HCT116 (cell line): ENCODE results near the gene TLK2. TPM values are rescaled to one million over a fixed set of nuclear protein-coding genes. Genes with fewer than 3 reads are reported as not detected.

Source experiments
- ATAC-seq: fragments of 200-7000 bp; cut with Tn5 transposase; 2 replicates; pipeline ENCODE4 v1.9.1; 2020; ENCODE audit warnings: mild to moderate bottlenecking, moderate library complexity
- BruUV-seq: library from RNA; stranded (reverse); fragments of 400-500 nt; replicated peaks from 2 replicates; lab custom pipeline; 2021; lab: Mats Ljungman, UMichigan
- CTCF ChIA-PET: fragments of 300-600 bp; sonication (Branson Sonifier 250); formaldehyde crosslinking; loops from one replicate; lab custom pipeline; 2021; ENCODE audit warnings: antibody characterized with exemption; lab: Charles Lee
- POLR2A ChIA-PET: fragments of 300-600, 350-600 bp; sonication (Branson Sonifier 250); formaldehyde crosslinking; loops from one replicate; lab custom pipeline; 2021; ENCODE audit warnings: antibody characterized with exemption; lab: Charles Lee
- RAD21 ChIA-PET, 2 experiments: fragments of 300-600 bp; sonication (Branson Sonifier 250); formaldehyde crosslinking; loops; one replicate each; lab custom pipeline; 2023; ENCODE audit warnings: low total read pairs in 2 of 2; ENCODE audit not compliant: uncharacterized antibody in 2 of 2, unreplicated experiment in 2 of 2, low non-redundant PET in 1 of 2; lab: Charles Lee
- DNase-seq: peaks from one replicate; pipeline ENCODE4 v3.0.0-alpha.2; 2010; ENCODE audit warnings: low read depth, low spot score
- H2AFZ ChIP-seq: fragments of 200-600 bp; shearing (Covaris generic), sonication (generic); 2 replicates; pipeline ENCODE4 v1.6.1; 2017; ENCODE audit warnings: low read depth, mixed run types, mixed read lengths, antibody characterized with exemption, low read length; ENCODE audit not compliant: poor library complexity, severe bottlenecking
- H3K27ac ChIP-seq: 2 replicates; pipeline ENCODE4 v1.5.1; 2012; ENCODE audit warnings: low read depth, low read length
- H3K27me3 ChIP-seq: fragments of 200-600 bp; sonication (generic); 2 replicates; pipeline ENCODE4 v1.6.1; 2016; ENCODE audit warnings: mixed run types, low read length, mixed read lengths; ENCODE audit not compliant: insufficient read depth
- H3K36me3 ChIP-seq, 2 experiments: fragments of 200-500 bp in 1 of 2; fragments of 200-600 bp in 1 of 2; sonication (Bioruptor generic) in 1 of 2; sonication (generic) in 1 of 2; 2 replicates each; pipeline versions ENCODE4 v1.5.1 to v1.6.1; 2014 to 2016; ENCODE audit warnings: low read length in 2 of 2, inconsistent platforms in 1 of 2, mixed read lengths in 1 of 2, mixed run types in 1 of 2; ENCODE audit not compliant: insufficient read depth in 2 of 2, control insufficient read depth in 1 of 2
- H3K4me1 ChIP-seq, 2 experiments: fragments of 200-600 bp in 1 of 2; sonication (generic) in 1 of 2; 2 replicates each; pipeline versions ENCODE4 v1.5.1 to v1.6.1; 2012 to 2017; ENCODE audit warnings: low read length in 2 of 2, inconsistent platforms in 1 of 2, mild to moderate bottlenecking in 1 of 2, mixed read lengths in 1 of 2, mixed run types in 1 of 2, moderate library complexity in 1 of 2; ENCODE audit not compliant: insufficient read depth in 2 of 2, control insufficient read depth in 1 of 2
- H3K4me2 ChIP-seq: fragments of 200-600 bp; sonication (generic); 2 replicates; pipeline ENCODE4 v1.6.1; 2017; ENCODE audit warnings: mixed run types, low read length, mixed read lengths
- H3K4me3 ChIP-seq, 2 experiments: fragments of 200-600 bp in 1 of 2; sonication (generic) in 1 of 2; replicated peaks in 1 of 2; 2 replicates each; pipeline ENCODE4 v1.5.1; 2011 to 2016; ENCODE audit warnings: low read length in 2 of 2, control low read depth in 1 of 2, low read depth in 1 of 2, mild to moderate bottlenecking in 1 of 2, mixed read lengths in 1 of 2, mixed run types in 1 of 2
- H3K79me2 ChIP-seq: fragments of 200-600 bp; sonication (generic); 2 replicates; pipeline ENCODE4 v1.6.1; 2017; ENCODE audit warnings: mild to moderate bottlenecking, mixed run types, low read length, moderate library complexity, mixed read lengths; ENCODE audit not compliant: insufficient read depth
- H3K9ac ChIP-seq: fragments of 200-600 bp; sonication (generic); 2 replicates; pipeline ENCODE4 v1.6.1; 2016; ENCODE audit warnings: low read length, mixed read lengths
- H3K9me2 ChIP-seq: fragments of 200-600 bp; sonication (generic), shearing (Covaris generic); 2 replicates; pipeline ENCODE4 v1.6.1; 2017; ENCODE audit warnings: mixed run types, mild to moderate bottlenecking, moderate library complexity; ENCODE audit not compliant: insufficient read depth
- H3K9me3 ChIP-seq, 2 experiments: fragments of 200-500 bp in 1 of 2; fragments of 200-600 bp in 1 of 2; sonication (Bioruptor generic) in 1 of 2; sonication (generic) in 1 of 2; 2 replicates each; pipeline ENCODE4 v1.6.1; 2014 to 2017; ENCODE audit warnings: low read length in 2 of 2, mixed read lengths in 2 of 2, inconsistent platforms in 1 of 2, low read depth in 1 of 2, mild to moderate bottlenecking in 1 of 2, mixed run types in 1 of 2, moderate library complexity in 1 of 2; ENCODE audit not compliant: control insufficient read depth in 1 of 2, insufficient read depth in 1 of 2
- H4K20me1 ChIP-seq: fragments of 200-600 bp; sonication (generic), shearing (Covaris generic); 2 replicates; pipeline ENCODE4 v1.6.1; 2017; ENCODE audit warnings: mixed run types, mild to moderate bottlenecking, moderate library complexity; ENCODE audit not compliant: insufficient read depth
- EGR1 ChIP-seq: IDR thresholded peaks from 2 replicates; pipeline ENCODE4 v1.6.1; 2012; ENCODE audit warnings: low read depth
- ELF1 ChIP-seq: IDR thresholded peaks from 2 replicates; pipeline ENCODE4 v1.6.1; 2012; ENCODE audit warnings: low read depth, borderline replicate concordance
- EZH2phosphoT487 ChIP-seq: fragments of 200-600 bp; IDR thresholded peaks from 2 replicates; pipeline ENCODE4 v1.6.1; 2018; ENCODE audit warnings: antibody characterized with exemption, borderline replicate concordance
- FOSL1 ChIP-seq: IDR thresholded peaks from 2 replicates; pipeline ENCODE4 v1.6.1; 2012; ENCODE audit warnings: low read depth
- POLR2A ChIP-seq: IDR thresholded peaks from 2 replicates; pipeline ENCODE4 v1.7.0; 2011; ENCODE audit warnings: borderline replicate concordance; ENCODE audit not compliant: insufficient read depth, insufficient read length; ENCODE audit errors: extremely low read depth
- POLR2AphosphoS5 ChIP-seq: IDR thresholded peaks from 2 replicates; pipeline ENCODE4 v1.6.1; 2011; ENCODE audit warnings: mild to moderate bottlenecking, low read depth, low read length, moderate library complexity
- RAD21 ChIP-seq: IDR thresholded peaks from 2 replicates; pipeline ENCODE4 v1.6.1; 2012; ENCODE audit warnings: low read depth, mild to moderate bottlenecking
- SIN3A ChIP-seq: IDR thresholded peaks from 2 replicates; pipeline ENCODE4 v1.6.1; 2012; ENCODE audit warnings: low read depth
- SP1 ChIP-seq: IDR thresholded peaks from 2 replicates; pipeline ENCODE4 v1.6.1; 2012; ENCODE audit warnings: low read depth
- SRF ChIP-seq: IDR thresholded peaks from 2 replicates; pipeline ENCODE4 v1.6.1; 2012; ENCODE audit warnings: low read depth
- TCF7L2 ChIP-seq: IDR thresholded peaks from 2 replicates; pipeline ENCODE4 v1.7.0; 2011; ENCODE audit warnings: borderline replicate concordance, inconsistent platforms; ENCODE audit not compliant: insufficient read depth, insufficient read length; ENCODE audit errors: extremely low read depth
- YY1 ChIP-seq: IDR thresholded peaks from 2 replicates; pipeline ENCODE4 v1.6.1; 2011; ENCODE audit warnings: low read length, low read depth, moderate library complexity, mild to moderate bottlenecking; ENCODE audit not compliant: insufficient replicate concordance; ENCODE audit errors: extremely low read depth
- ZFX ChIP-seq: fragments of 450-650 bp; IDR thresholded peaks from 2 replicates; pipeline ENCODE4 v1.6.1; 2017
- ZNF274 ChIP-seq: fragments of 200-500 bp; sonication (Bioruptor generic); IDR thresholded peaks from 2 replicates; pipeline ENCODE4 v1.6.1; 2014; ENCODE audit warnings: mild to moderate bottlenecking, low read depth, low read length, inconsistent platforms
- intact Hi-C: fragments of 100-400 bp; cut with micrococcal nuclease; formaldehyde crosslinking; loops from 2 replicates; pipeline ENCODE4 v1.10.0; 2022
- total RNA-seq: library from RNA; stranded (reverse); gene quantifications from one replicate; pipeline ENCODE4 v1.2.1, GENCODE V29; 2021; ENCODE audit not compliant: unreplicated experiment
- TF ChIP-seq, protein P1 (sequence below), 3 experiments: fragments of 200-600 bp in 1 of 3; sonication (generic) in 1 of 3; IDR thresholded peaks in 2 of 3; conservative IDR thresholded peaks in 1 of 3; 2 replicates each; pipeline ENCODE4 v1.5.1; 2012 to 2017; ENCODE audit warnings: low read depth in 2 of 3, low read length in 2 of 3, antibody characterized with exemption in 1 of 3, borderline replicate concordance in 1 of 3, control low read depth in 1 of 3, mild to moderate bottlenecking in 1 of 3, mixed read lengths in 1 of 3, mixed run types in 1 of 3, moderate library complexity in 1 of 3; ENCODE audit not compliant: insufficient read depth in 1 of 3
- TF ChIP-seq, protein P2 (sequence below): IDR thresholded peaks from 2 replicates; pipeline ENCODE4 v1.6.1; 2011; ENCODE audit warnings: mild to moderate bottlenecking, low read length, moderate library complexity; ENCODE audit not compliant: insufficient replicate concordance; ENCODE audit errors: extremely low read depth
- TF ChIP-seq, protein P3 (sequence below): IDR thresholded peaks from 2 replicates; pipeline ENCODE4 v1.6.1; 2012; ENCODE audit warnings: low read depth

Gene TLK2
- total RNA-seq, 1 experiment from 2014 or later, result 56.6 TPM

DNA sequence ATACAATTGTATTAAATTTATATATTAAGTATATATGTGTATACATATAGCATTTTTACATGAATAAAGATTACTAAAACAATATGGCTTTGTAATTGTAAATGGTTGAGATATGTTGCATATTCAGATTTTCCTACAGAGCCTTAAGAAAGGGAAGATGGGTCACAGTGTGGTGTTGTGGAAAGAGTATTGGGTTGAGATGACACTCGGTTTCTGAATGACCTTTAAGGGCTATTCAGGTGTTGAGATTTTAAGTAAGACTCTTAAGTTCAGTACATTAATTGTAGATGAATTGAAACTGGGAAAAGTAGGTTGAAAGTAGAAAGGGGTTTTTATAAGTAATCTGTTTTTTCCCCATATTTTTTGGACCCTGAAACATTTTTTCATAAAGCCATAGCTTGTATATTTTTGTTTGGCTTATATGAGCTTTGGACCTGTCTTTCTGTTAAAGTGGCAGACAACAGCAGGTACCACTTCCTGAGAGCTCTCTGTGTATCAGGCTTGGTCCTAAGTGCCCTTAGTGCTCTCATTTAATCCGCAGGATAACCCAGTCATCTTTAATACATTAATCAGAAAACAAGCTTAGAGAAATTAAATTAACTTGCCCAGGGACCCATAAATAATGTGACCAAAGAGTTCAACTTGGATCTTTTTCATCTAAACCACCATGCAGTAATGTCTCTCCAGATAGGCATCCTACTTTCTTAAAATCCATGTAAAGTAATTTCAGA lies 100.3 kb downstream of the TLK2 start:
- RAD21 ChIA-PET, result no interaction called here

More for the DNA sequence above, 100.3 kb downstream of the TLK2 start:
- Histone ChIP-seq H3K9me2 (no peaks in the 10 kb centered on the region), H3K4me2 (no peak overlapping the region), H2AFZ (no peak overlapping the region), H3K4me3 (no peak overlapping the region), H3K36me3 (peaks cover 0 to 28% of the 10 kb centered on the region in 2 experiments; a peak in 2 of 4 replicates), H3K27me3 (no peaks in the 10 kb centered on the region), H3K79me2 (no peaks in the 10 kb centered on the region), H3K27ac (no peak overlapping the region), H3K9me3 (no peaks in the 10 kb centered on the region), H3K9ac (no peak overlapping the region), H3K4me1 (no peaks in the 10 kb centered on the region)
- BruUV-seq, result no TSS peak
- ATAC-seq, result no peak
- ChIA-PET POLR2A (no interaction called here), CTCF (interaction anchor here (1.2 kb wide), 1 partner anchor 26 kb away, joined by 3 read pairs; no protein-coding TSS in a partner anchor)
- intact Hi-C loops, result no loop called here
- DNase-seq, result no peak
- TF ChIP-seq ELF1 (no peak), SIN3A (no peak), YY1 (no peak), RAD21 (no peak), TCF7L2 (no peak), EGR1 (no peak), POLR2AphosphoS5 (no peak), SP1 (no peak), POLR2A (no peak), FOSL1 (no peak), SRF (no peak), EZH2phosphoT487 (no peak), ZNF274 (no peak), ZFX (no peak)
- TF ChIP-seq, protein P1, sequence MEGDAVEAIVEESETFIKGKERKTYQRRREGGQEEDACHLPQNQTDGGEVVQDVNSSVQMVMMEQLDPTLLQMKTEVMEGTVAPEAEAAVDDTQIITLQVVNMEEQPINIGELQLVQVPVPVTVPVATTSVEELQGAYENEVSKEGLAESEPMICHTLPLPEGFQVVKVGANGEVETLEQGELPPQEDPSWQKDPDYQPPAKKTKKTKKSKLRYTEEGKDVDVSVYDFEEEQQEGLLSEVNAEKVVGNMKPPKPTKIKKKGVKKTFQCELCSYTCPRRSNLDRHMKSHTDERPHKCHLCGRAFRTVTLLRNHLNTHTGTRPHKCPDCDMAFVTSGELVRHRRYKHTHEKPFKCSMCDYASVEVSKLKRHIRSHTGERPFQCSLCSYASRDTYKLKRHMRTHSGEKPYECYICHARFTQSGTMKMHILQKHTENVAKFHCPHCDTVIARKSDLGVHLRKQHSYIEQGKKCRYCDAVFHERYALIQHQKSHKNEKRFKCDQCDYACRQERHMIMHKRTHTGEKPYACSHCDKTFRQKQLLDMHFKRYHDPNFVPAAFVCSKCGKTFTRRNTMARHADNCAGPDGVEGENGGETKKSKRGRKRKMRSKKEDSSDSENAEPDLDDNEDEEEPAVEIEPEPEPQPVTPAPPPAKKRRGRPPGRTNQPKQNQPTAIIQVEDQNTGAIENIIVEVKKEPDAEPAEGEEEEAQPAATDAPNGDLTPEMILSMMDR (IDR thresholded peaks at IDR 0.05 in 2 of 3, conservative IDR thresholded peaks at IDR 0.05 in 1 of 3; ENCODE audit: borderline replicate concordance in 1 of 3, insufficient read depth in 1 of 3, low read depth in 2 of 3, low read length in 2 of 3), result no peak
- TF ChIP-seq, protein P2, sequence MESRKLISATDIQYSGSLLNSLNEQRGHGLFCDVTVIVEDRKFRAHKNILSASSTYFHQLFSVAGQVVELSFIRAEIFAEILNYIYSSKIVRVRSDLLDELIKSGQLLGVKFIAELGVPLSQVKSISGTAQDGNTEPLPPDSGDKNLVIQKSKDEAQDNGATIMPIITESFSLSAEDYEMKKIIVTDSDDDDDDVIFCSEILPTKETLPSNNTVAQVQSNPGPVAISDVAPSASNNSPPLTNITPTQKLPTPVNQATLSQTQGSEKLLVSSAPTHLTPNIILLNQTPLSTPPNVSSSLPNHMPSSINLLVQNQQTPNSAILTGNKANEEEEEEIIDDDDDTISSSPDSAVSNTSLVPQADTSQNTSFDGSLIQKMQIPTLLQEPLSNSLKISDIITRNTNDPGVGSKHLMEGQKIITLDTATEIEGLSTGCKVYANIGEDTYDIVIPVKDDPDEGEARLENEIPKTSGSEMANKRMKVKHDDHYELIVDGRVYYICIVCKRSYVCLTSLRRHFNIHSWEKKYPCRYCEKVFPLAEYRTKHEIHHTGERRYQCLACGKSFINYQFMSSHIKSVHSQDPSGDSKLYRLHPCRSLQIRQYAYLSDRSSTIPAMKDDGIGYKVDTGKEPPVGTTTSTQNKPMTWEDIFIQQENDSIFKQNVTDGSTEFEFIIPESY, result no peak
- TF ChIP-seq, protein P3, sequence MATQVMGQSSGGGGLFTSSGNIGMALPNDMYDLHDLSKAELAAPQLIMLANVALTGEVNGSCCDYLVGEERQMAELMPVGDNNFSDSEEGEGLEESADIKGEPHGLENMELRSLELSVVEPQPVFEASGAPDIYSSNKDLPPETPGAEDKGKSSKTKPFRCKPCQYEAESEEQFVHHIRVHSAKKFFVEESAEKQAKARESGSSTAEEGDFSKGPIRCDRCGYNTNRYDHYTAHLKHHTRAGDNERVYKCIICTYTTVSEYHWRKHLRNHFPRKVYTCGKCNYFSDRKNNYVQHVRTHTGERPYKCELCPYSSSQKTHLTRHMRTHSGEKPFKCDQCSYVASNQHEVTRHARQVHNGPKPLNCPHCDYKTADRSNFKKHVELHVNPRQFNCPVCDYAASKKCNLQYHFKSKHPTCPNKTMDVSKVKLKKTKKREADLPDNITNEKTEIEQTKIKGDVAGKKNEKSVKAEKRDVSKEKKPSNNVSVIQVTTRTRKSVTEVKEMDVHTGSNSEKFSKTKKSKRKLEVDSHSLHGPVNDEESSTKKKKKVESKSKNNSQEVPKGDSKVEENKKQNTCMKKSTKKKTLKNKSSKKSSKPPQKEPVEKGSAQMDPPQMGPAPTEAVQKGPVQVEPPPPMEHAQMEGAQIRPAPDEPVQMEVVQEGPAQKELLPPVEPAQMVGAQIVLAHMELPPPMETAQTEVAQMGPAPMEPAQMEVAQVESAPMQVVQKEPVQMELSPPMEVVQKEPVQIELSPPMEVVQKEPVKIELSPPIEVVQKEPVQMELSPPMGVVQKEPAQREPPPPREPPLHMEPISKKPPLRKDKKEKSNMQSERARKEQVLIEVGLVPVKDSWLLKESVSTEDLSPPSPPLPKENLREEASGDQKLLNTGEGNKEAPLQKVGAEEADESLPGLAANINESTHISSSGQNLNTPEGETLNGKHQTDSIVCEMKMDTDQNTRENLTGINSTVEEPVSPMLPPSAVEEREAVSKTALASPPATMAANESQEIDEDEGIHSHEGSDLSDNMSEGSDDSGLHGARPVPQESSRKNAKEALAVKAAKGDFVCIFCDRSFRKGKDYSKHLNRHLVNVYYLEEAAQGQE, result no peak
- TF ChIP-seq, all 23 proteins: peak for 0
- H4K20me1 ChIP-seq, result no peaks in the 10 kb centered on the region
